ENCODE measurements around the gene DDX51. TPM values are rescaled to one million over a fixed set of nuclear protein-coding genes. Genes with fewer than 3 reads are reported as not detected.
"Not testable (repeated sequence)": the region's sequence is repeated elsewhere in the genome, so short reads cannot be mapped to it uniquely, and the experiment has no call there.

Gene DDX51
- total RNA-seq, 1 experiment from 2014 or later: 26.7 TPM

GRCh38 chr12:132103542-132104308 lies 40.4 kb downstream of the DDX51 start:
- POLR2A ChIA-PET (ENCODE audit: unreplicated experiment): no interaction called here
- Histone ChIP-seq H3K9ac (ENCODE audit: low read length) (no peak overlapping the region), H3K4me1 (ENCODE audit: insufficient read depth, low read length) (peaks cover 20% of the 10 kb centered on the region), H3K27ac (ENCODE audit: low read length) (no peak overlapping the region), H3K4me3 (ENCODE audit: low read length) (no peak overlapping the region), H3K36me3 (ENCODE audit: low read depth, low read length) (peaks cover 22% of the 10 kb centered on the region), H3K79me2 (ENCODE audit: low read length) (peaks cover 16% of the 10 kb centered on the region), H4K20me1 (ENCODE audit: low read length) (peaks cover 12% of the 10 kb centered on the region; the same call in 1 of the 2 replicates), H3K27me3 (ENCODE audit: low read length) (no peaks in the 10 kb centered on the region), H3F3A (ENCODE audit: low read length, unreplicated experiment) (peaks cover 7% of the 10 kb centered on the region), H3K9me2 (replicated peaks; ENCODE audit: low read length) (no peaks in the 10 kb centered on the region), H3K4me2 (ENCODE audit: low read length) (no peak overlapping the region), H2AFZ (ENCODE audit: low read length) (no peak overlapping the region), H3K9me3 (ENCODE audit: low read length) (no peaks in the 10 kb centered on the region)
- ATAC-seq (no peak), DNase-seq (no peak)
- TF ChIP-seq EZH2 (IDR thresholded peaks at IDR 0.05; ENCODE audit: low read length, unreplicated experiment): no peak
- TF ChIP-seq, protein P1, sequence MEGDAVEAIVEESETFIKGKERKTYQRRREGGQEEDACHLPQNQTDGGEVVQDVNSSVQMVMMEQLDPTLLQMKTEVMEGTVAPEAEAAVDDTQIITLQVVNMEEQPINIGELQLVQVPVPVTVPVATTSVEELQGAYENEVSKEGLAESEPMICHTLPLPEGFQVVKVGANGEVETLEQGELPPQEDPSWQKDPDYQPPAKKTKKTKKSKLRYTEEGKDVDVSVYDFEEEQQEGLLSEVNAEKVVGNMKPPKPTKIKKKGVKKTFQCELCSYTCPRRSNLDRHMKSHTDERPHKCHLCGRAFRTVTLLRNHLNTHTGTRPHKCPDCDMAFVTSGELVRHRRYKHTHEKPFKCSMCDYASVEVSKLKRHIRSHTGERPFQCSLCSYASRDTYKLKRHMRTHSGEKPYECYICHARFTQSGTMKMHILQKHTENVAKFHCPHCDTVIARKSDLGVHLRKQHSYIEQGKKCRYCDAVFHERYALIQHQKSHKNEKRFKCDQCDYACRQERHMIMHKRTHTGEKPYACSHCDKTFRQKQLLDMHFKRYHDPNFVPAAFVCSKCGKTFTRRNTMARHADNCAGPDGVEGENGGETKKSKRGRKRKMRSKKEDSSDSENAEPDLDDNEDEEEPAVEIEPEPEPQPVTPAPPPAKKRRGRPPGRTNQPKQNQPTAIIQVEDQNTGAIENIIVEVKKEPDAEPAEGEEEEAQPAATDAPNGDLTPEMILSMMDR (conservative IDR thresholded peaks at IDR 0.05; ENCODE audit: low read depth, low read length): no peak
- no peak for TF ChIP-seq EZH2phosphoT487 (IDR thresholded peaks at IDR 0.05; ENCODE audit: borderline replicate concordance, low read length)
- no TSS peak for BruUV-seq (replicated peaks)
- CTCF ChIA-PET: no interaction called here
- intact Hi-C loops (cut with micrococcal nuclease): no loop called here

DNA sequence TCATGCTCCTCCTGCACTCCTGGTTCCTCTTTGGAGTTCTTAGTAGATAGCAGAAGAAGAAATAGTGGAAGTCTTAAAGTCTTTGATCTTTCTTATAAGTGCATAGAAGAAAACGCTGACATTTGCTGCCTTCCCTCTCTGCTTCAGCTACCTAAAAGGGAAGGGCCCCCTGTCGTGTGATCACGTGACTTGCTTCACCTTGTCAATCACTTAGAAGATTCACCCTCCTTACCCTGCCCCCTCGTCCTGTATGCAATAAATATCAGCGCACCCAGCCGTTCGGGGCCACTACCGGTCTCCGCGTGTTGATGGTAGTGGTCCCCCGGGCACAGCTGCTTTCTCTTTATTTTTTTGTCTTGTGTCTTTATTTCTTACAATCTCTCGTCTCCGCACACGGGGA lies 41.0 kb downstream of the DDX51 start:
- POLR2A ChIA-PET (ENCODE audit: unreplicated experiment); H3K4me2 ChIP-seq (ENCODE audit: low read length); H3F3A ChIP-seq (ENCODE audit: low read length, unreplicated experiment); H3K27ac ChIP-seq (ENCODE audit: low read length); CTCF ChIA-PET; H3K27me3 ChIP-seq (ENCODE audit: low read length); BruUV-seq (replicated peaks); H3K9me2 ChIP-seq (replicated peaks; ENCODE audit: low read length); H3K4me3 ChIP-seq (ENCODE audit: low read length); ATAC-seq; intact Hi-C loops (cut with micrococcal nuclease); H2AFZ ChIP-seq (ENCODE audit: low read length); DNase-seq; H3K9me3 ChIP-seq (ENCODE audit: low read length); H3K9ac ChIP-seq (ENCODE audit: low read length): not testable (repeated sequence)
- peaks cover 18% of the 10 kb centered on the region for H3K36me3 ChIP-seq (ENCODE audit: low read depth, low read length)
- H3K4me1 ChIP-seq (ENCODE audit: insufficient read depth, low read length): peaks cover 20% of the 10 kb centered on the region
- H4K20me1 ChIP-seq (ENCODE audit: low read length): peaks cover 11% of the 10 kb centered on the region; the same call in 1 of the 2 replicates
- peaks cover 12% of the 10 kb centered on the region; the same call in 1 of the 2 replicates for H3K79me2 ChIP-seq (ENCODE audit: low read length)

DNA sequence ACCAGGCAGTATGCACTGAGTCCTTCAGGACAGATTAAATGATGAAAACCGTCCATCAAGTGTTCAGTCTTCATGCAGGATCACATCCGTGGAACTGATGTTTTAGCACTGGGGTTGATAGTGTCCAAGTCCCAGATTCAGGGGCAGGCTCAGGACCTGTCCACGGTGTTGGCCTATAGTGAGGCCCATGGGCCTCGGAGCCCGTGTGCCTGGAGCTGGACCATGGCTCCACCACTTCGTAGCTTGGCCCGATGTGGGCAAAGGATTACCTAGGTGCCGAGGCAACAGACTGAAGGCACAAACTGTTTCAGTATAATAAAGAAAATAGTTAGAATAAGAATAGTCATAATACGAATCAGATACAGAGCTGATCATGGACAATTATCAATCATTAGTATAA lies 41.8 kb downstream of the DDX51 start:
- no TSS peak for BruUV-seq (replicated peaks)
- H3K9ac ChIP-seq (ENCODE audit: low read length): no peak overlapping the region
- ChIA-PET CTCF (interaction anchor here (0.5 kb wide), 1 partner anchor 78 kb away, joined by 4 read pairs; no protein-coding TSS in a partner anchor), POLR2A (ENCODE audit: unreplicated experiment) (no interaction called here)
- ATAC-seq: no peak
- no peak for DNase-seq
- H3K79me2 ChIP-seq (ENCODE audit: low read length): peaks cover 15% of the 10 kb centered on the region; the same call in 1 of the 2 replicates
- no peak overlapping the region for H3K4me2 ChIP-seq (ENCODE audit: low read length)
- H3K4me3 ChIP-seq (ENCODE audit: low read length): no peak overlapping the region
- no peaks in the 10 kb centered on the region for H3K9me3 ChIP-seq (ENCODE audit: low read length)
- H3K27me3 ChIP-seq (ENCODE audit: low read length): no peaks in the 10 kb centered on the region
- H3F3A ChIP-seq (ENCODE audit: low read length, unreplicated experiment): peaks cover 7% of the 10 kb centered on the region
- peaks cover 14% of the 10 kb centered on the region for H3K36me3 ChIP-seq (ENCODE audit: low read depth, low read length)
- H2AFZ ChIP-seq (ENCODE audit: low read length): no peak overlapping the region
- intact Hi-C loops (cut with micrococcal nuclease): no loop called here
- no peaks in the 10 kb centered on the region for H3K9me2 ChIP-seq (replicated peaks; ENCODE audit: low read length)
- peaks cover 12% of the 10 kb centered on the region for H3K4me1 ChIP-seq (ENCODE audit: insufficient read depth, low read length)
- no peak overlapping the region for H3K27ac ChIP-seq (ENCODE audit: low read length)
- TF ChIP-seq, protein P1 (conservative IDR thresholded peaks at IDR 0.05; ENCODE audit: low read depth, low read length): no peak
- TF ChIP-seq EZH2 (IDR thresholded peaks at IDR 0.05; ENCODE audit: low read length, unreplicated experiment) (no peak), EZH2phosphoT487 (IDR thresholded peaks at IDR 0.05; ENCODE audit: borderline replicate concordance, low read length) (no peak)
- 0 out of 2 replicates have a peak, but pooled peaks cover 7% of the 10 kb centered on the region for H4K20me1 ChIP-seq (ENCODE audit: low read length)

Measured in PC-3 (cell line).